Endothelial cell (in vitro differentiated cells): ENCODE measurements around the gene EIF4ENIF1. TPM values are rescaled to one million over a fixed set of nuclear protein-coding genes. Genes with fewer than 3 reads are reported as not detected.
"Not testable (repeated sequence)": the region's sequence is repeated elsewhere in the genome, so short reads cannot be mapped to it uniquely, and the experiment has no call there.

Source experiments
- DNase-seq: peaks from one replicate; pipeline ENCODE4 v3.0.0; 2021; ENCODE audit warnings: low spot score
- H3K27ac Mint-ChIP-seq: one replicate; pipeline ENCODE4 v1.8.0; 2021; ENCODE audit warnings: mixed read lengths, inconsistent platforms; ENCODE audit not compliant: unreplicated experiment
- H3K27me3 Mint-ChIP-seq: one replicate; pipeline ENCODE4 v1.8.0; 2021; ENCODE audit warnings: mild to moderate bottlenecking, moderate library complexity, mixed read lengths, inconsistent platforms; ENCODE audit not compliant: unreplicated experiment
- H3K36me3 Mint-ChIP-seq: one replicate; pipeline ENCODE4 v1.8.0; 2021; ENCODE audit warnings: mild to moderate bottlenecking, low read depth, mixed read lengths, inconsistent platforms; ENCODE audit not compliant: unreplicated experiment
- H3K4me1 Mint-ChIP-seq: one replicate; pipeline ENCODE4 v1.8.0; 2021; ENCODE audit warnings: mild to moderate bottlenecking, mixed read lengths, inconsistent platforms; ENCODE audit not compliant: unreplicated experiment
- H3K4me3 Mint-ChIP-seq: one replicate; pipeline ENCODE4 v1.8.0; 2021; ENCODE audit warnings: mild to moderate bottlenecking, mixed read lengths, inconsistent platforms; ENCODE audit not compliant: unreplicated experiment
- H3K9me3 Mint-ChIP-seq: one replicate; pipeline ENCODE4 v1.8.0; 2021; ENCODE audit warnings: mixed read lengths, inconsistent platforms; ENCODE audit not compliant: unreplicated experiment
- CTCF ChIP-seq: fragments of 200-600 bp; sonication (generic); IDR thresholded peaks from one replicate; pipeline ENCODE4 v1.5.0; 2021; ENCODE audit warnings: antibody characterized with exemption; ENCODE audit not compliant: unreplicated experiment
- total RNA-seq: library from RNA; stranded (reverse); fragmentation: NEBNext Ultra II Directional; extraction: Animal tissue kit (Norgen Biotek cat#: 25700); gene quantifications from one replicate; pipeline ENCODE4 v1.2.1, GENCODE V29; 2021; ENCODE audit not compliant: unreplicated experiment

EIF4ENIF1 gene
- total RNA-seq, 1 donor from 2014 or later: 35.7 TPM

- no peak for TF ChIP-seq CTCF
- H3K27me3 Mint-ChIP-seq: no peaks in the 10 kb centered on the region
- H3K27ac Mint-ChIP-seq: no peak overlapping the region
- H3K4me3 Mint-ChIP-seq: no peak overlapping the region
- H3K4me1 Mint-ChIP-seq: no peaks in the 10 kb centered on the region
- no peaks in the 10 kb centered on the region for H3K36me3 Mint-ChIP-seq
- no peaks in the 10 kb centered on the region for H3K9me3 Mint-ChIP-seq
- no peak for DNase-seq
Measured at GRCh38 chr22:31530823-31531195, 41.2 kb upstream of the EIF4ENIF1 start.

- no peak for TF ChIP-seq CTCF
- H3K4me1 Mint-ChIP-seq: no peaks in the 10 kb centered on the region
- H3K36me3 Mint-ChIP-seq: no peaks in the 10 kb centered on the region
- no peak overlapping the region for H3K4me3 Mint-ChIP-seq
- no peak for DNase-seq
- H3K9me3 Mint-ChIP-seq: no peaks in the 10 kb centered on the region
- no peak overlapping the region for H3K27ac Mint-ChIP-seq
- no peaks in the 10 kb centered on the region for H3K27me3 Mint-ChIP-seq
Measured at GRCh38 chr22:31526270-31526669, 36.6 kb upstream of the EIF4ENIF1 start.

- DNase-seq, H3K36me3 Mint-ChIP-seq, H3K27me3 Mint-ChIP-seq, H3K4me1 Mint-ChIP-seq, H3K27ac Mint-ChIP-seq, H3K9me3 Mint-ChIP-seq, H3K4me3 Mint-ChIP-seq: not testable (repeated sequence)
Measured at GRCh38 chr22:31524132-31524531, 34.5 kb upstream of the EIF4ENIF1 start.

GRCh38 chr22:31520051-31520450, 30.4 kb upstream of the EIF4ENIF1 start:
- H3K9me3 Mint-ChIP-seq: no peaks in the 10 kb centered on the region
- no peak for TF ChIP-seq CTCF
- H3K4me1 Mint-ChIP-seq: peaks cover 10% of the 10 kb centered on the region
- no peak overlapping the region for H3K27ac Mint-ChIP-seq
- H3K36me3 Mint-ChIP-seq: no peaks in the 10 kb centered on the region
- H3K27me3 Mint-ChIP-seq: no peaks in the 10 kb centered on the region
- DNase-seq: no peak
- no peak overlapping the region for H3K4me3 Mint-ChIP-seq

- no peak for TF ChIP-seq CTCF
- no peak for DNase-seq
- H3K4me3 Mint-ChIP-seq: no peak overlapping the region
- no peaks in the 10 kb centered on the region for H3K36me3 Mint-ChIP-seq
- H3K4me1 Mint-ChIP-seq: no peaks in the 10 kb centered on the region
- no peaks in the 10 kb centered on the region for H3K9me3 Mint-ChIP-seq
- H3K27me3 Mint-ChIP-seq: no peaks in the 10 kb centered on the region
- H3K27ac Mint-ChIP-seq: no peak overlapping the region
Measured at GRCh38 chr22:31509061-31509762, 19.6 kb upstream of the EIF4ENIF1 start.
